GM19324 (cell line): ENCODE data around the gene LAMC2.

Source experiments
- ATAC-seq: cut with Tn5 transposase; IDR thresholded peaks from one replicate; pipeline ENCODE4 v1.9.1; 2021; ENCODE audit warnings: mild to moderate bottlenecking, moderate library complexity; ENCODE audit not compliant: unreplicated experiment, low FRiP score

The LAMC2 gene

DNA sequence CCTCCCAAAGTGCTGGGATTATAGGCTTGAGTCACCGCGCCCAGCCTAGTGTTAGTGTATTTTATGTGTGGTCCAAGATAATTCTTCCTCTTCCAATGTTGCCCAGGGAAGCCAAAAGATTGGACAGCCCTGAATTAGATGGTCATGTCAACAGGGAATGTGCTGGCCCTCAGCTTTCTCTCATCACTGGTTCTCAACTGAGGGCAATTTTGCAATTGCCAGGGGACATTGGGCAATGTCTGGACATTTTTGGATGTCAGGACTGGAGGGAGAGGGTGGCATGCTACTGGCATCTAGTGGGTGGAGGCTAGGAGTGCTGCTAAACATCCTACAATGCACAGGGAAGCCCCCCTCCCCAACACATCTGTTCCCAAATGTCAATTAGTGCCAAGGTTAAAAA is 95.0 kb downstream of the LAMC2 start:
- ATAC-seq, result no peak

DNA sequence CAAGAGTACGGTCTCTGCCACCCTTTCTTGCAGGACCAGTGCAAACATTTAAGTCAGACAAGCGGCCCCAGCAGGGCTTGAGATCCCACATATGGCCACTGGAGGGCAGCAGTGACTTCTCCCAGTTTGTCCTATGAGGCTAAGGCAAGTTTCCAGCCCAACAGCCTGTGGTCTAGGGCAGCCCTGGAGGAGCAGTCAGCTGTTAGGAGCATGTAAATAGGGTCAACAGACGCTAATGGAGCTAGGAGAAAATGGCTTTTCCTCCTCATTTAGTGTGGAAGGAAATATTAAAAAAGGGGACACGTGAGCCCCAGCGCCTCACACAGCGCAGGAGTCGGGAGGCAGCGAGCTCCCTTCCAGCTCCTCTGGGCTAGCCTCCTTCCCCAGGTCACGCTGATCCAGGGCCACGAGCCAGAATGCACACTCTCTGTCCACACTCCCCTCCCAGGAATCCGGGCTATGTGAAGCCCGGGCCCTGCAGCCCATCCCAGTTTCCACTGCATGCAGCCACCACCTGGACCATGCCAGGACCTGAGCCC is 95.6 kb downstream of the LAMC2 start:
- no peak for ATAC-seq

DNA sequence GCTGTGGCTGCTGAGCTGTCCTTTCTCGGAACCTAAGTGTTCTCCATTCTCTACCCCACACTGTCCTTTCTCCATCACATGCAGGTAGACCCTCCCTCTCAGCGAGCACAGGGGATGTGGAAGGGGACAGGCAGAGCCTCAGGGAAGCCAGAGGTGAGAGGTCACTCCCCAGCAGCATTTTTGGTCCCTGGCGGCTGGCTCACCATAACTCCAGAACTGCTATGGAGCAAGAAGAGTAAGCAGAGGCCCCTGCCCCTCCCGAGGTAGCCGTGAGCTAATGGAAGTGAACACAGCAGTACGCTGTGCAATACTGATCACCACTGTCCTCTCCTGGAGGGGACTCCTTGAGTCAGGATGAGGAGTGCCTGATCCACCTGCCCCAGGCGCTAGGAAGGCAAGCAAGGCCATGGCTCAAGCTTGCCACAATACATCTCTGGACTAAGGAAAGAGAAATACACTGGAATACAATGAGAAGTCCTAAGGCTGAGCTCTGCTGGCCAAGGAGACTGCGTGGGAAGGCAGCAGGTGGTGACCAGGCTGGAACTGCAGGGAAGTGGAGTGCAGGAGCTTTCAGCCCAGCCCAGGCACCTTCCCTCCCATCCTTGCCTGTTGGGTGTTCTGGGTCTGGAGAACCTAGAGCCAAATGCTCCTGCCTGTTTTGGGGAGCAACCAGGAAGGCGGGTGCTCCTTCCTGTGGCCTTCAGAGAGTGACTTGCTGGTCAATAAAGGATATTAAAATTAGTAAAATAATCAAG is 96.2 kb downstream of the LAMC2 start:
- no peak for ATAC-seq

DNA sequence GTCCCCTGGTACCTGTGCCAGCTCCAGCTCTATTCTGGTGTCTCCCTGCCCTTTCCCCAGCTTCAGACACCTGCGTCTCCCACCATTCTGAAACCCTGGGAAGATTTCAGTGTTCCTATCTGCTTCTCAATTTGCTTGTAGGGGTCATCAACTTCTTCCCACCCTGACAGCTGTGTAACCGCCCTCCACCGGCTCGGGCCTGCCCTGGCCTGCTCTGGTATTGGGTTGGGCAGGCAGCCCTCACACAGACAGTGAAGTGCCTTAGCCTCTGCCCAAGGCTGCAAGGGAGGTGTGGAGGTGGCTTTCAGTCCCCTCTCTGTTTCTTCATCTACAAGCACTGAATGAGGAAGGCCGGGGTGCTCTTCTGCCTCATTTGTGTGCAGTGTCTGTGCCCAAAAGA is 97.2 kb downstream of the LAMC2 start:
- ATAC-seq, result no peak

DNA sequence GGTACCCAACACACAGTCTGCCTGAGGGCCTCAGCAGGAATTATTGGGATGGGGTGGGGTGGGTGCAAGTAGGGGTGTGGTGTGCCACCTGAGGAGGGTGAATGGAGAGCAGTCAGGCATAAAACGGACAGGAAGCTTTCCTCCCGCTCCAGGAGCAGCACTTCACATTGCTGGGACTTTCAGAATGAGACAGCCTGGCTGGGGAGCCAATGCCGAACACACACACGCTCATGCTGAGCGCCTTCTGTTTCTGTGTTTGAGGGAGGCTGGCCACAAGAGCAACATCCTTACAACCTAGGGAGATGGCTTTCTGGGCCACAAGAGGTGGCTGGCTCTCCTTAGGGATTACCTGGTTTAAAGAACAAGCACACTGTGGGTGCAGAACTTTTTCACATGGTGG is 98.0 kb downstream of the LAMC2 start:
- ATAC-seq, result no peak

DNA sequence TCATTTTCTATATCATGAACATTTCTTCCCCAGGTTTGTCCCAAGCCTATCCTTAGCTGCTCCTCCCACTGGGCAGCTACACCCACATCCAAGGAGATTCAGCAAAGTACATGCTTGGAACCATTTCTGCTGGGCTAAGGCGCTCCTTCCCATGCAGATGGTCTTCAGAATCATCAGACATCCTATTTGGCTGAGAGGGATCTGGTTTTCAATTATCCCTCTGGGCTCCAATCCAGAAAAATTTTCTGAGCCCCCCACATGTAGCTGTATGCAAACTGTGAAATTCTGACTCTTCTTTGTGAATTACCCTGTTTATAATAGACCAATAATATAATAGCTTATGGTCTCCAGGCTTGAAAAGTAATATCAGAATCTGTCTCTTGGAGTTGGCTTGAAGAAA is 99.2 kb downstream of the LAMC2 start:
- ATAC-seq, result no peak

DNA sequence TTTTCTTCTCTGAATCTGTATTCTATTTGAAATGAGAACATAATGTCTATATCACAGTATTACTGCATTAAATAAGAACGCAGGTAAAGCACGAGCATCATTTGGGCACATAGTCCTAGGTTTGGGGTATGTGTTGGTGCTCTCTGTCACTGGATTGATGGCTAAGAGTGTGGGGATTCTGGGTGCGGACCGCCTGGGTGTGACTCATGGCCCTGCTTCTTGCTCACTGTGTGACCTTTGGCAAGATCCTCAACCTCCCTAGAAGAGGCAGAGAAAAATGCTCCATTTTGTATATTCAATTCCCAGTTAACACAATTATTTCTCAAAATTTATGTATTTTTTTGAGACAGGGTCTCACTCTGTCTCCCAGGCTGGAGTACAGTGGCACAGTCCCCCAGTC is 99.7 kb downstream of the LAMC2 start:
- ATAC-seq, result no peak

DNA sequence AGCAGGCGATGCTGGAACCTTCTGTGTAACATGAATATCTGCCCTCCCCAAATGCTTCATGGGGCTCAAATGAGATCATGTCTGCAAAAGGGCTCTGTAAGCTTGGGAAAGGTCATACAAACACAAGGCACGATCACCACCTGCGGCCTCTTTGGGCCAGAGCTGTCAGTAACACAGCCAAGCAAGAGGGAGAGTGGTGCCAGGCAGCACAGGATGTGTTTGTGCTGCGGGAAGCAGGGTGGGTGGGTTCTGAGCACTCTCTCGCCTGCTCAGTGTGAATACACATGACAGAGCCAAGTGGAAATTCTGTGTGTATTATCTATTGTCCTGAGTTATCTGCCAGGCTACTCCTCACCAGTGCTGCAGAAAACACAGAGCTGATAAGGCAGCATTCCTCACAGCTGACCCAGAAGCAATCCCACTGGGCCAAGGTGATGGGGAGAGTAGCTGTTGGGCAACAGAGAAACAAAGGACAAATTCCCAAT is 101.2 kb downstream of the LAMC2 start:
- ATAC-seq, result no peak

DNA sequence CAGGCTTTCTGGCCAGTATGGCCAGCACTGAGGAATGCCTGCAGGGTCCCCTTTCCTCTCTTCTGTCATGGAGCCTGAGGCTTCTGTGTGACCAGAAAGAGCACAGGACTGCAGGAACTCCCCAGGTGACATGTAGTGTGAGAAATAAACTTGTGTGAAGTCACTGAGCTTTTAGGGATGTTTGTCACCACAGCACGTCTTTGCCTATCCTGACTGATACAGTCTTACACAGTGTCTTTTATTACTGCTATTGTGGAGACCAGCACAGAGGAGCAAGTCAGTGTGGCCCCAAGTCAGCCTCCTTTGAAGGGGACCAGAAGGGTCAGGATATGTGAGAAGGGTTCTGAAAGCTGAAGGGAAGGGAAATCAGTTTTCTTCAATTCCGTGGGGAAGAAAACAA is 102.5 kb downstream of the LAMC2 start:
- no peak for ATAC-seq

DNA sequence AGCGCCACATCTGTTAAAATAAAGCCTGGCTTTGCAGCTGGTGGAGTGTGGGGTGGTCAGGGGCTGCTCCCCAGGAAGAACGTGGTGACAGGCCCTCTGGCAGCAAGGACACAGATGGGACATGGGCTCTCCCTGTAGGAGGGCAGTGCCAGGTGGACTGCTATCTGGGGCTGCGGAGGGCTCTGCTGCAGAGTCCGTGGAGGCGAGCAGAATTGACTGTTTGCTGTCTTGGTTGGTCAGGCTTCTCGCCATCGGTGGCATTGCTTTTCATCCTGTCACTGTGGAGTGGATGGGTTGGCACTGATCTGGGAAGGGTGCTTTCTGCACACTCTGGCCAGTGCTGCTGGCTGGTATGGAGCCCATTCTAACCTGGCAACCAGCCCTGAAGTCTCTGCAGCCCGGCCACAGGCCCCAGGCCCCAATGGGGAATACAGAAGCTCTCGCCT is 103.0 kb downstream of the LAMC2 start:
- no peak for ATAC-seq

DNA sequence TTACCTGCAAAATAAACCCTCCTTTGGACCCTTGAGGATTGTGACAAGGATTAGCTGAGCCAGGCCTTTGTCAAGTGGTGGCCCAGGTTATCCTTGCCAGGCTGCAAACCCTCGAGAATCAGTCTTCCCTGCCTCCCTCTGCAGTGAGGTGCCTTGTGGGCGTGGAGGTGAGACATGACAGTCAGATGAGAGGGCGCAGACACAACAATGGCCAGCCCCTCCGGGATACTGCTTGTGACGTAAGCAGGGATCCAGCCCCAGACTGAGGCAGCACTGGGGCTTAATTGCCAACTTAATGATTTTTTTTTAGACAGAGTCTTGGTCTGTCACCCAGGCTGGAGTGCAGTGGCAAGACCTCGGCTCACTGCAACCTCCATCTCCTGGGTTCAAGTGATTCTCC is 104.6 kb downstream of the LAMC2 start:
- ATAC-seq, result no peak

DNA sequence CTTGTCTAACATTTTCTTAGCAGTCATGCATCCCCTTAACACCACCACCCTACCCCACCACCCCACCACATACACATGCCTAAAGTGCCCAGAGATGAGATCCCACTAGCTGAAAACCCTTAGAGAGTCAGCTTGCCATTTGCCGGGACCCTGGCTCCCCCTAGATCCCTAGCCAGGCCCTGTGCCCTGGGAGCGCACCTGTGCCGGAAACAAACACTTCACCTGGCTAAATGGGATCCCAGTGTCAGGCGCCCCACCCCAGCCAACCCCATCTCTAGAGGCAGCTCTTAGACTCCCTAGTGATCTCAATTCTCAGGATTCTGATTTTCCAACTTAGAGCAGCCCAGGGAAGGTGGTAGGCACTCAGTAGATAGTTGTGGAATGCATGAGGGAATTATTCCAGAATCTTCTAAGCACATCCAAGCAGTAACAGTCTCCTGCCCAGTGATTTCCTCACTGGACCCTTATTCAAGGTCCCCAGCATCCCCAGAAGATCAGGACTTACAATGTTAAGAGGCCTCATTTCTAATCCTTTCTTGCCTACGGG is 105.2 kb downstream of the LAMC2 start:
- ATAC-seq, result no peak

DNA sequence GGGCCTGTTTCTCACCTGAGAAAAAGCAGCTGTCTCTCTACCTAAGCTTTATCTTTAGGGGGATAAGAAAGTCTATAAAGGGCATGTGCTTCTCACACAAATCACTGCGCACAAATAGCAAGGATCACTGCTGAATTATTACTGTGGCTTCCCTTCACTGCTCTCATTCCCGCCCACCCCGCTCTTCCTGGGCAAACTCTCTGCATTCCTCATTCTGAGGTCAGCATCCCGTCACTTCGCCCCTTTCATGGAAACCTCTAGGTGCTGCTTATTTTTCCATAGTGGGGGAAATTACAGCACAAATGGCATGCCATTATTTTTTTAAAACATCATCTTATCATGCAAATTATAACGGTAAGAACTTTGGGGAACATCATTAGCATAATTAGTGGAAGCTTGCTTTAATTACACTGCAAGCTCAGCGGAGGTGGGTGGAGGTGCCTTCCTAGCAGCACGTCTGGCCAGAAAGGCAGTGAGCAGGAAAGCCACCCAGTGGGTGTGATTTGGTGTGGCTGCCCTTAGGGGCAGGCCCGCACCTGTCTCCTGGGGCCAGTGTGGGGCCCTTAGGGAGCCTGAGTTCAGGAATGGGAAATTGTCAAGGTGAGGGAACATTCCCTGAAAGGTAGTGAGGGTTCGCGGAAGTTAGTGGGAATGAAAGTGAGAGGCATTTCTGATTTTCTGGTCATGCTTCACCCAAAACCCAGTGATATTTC is 105.9 kb downstream of the LAMC2 start:
- no peak for ATAC-seq

DNA sequence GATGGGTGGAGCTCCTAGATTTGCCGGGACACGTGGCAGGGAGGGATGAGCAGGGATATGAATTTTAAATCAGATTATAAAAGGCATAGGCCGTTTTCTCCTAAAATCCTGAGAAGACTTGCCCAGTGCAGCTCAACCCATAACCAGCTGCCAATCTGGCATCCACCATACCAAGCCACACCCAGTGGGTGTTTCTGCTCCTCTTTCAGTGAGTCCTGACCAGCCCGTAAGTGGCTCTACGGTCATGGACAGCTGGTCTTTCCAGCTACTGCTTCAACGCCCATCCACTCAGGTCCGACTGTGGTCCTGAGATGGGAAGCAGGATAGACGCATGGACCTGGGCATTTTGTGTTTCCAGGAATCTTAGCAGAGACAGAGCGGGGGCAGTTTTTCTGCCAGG is 107.2 kb downstream of the LAMC2 start:
- ATAC-seq, result no peak

DNA sequence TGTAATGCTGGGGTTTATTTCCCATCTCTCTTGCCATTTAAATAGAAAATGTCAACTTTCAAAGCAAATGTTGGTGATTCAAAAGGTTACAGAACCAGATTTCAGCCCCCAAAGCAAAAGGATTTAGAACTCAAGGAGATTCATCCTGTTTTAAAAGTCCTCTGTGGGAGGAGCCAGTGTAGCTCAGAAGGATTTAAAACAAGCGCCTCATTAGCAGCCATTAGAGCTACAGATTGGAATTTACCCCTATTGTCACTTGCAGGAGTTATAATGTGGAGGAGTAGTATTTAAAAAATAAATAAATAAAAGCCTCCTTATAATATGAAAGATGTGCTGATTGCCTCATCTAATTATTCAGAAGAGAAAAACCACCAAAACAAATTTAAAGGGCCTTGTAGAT is 107.8 kb downstream of the LAMC2 start:
- ATAC-seq, result no peak
